Stimulated activated CD8-positive, alpha-beta memory T cell treated with anti-CD3 and anti-CD28 coated beads, Interleukin-15, amount 100 ng/mL, for 4 hours (primary cell): ENCODE data around the gene CCSER2.
"Not testable (repeated sequence)": the region's sequence is repeated elsewhere in the genome, so short reads cannot be mapped to it uniquely, and the experiment has no call there.

Experiments used
- DNase-seq, 2 donors: peaks; one replicate each; pipeline ENCODE4 v3.0.0-alpha.2; 2020; ENCODE audit warnings: low read depth in 2 of 2

The CCSER2 gene

GRCh38 chr10:84328418-84329195, at the start of gene CCSER2:
CCSER2 (plus strand) TSS chr10:84328589; CDS start chr10:84371053, 42,464 bp downstream.
- DNase-seq = peak; percentile 84 to 87

GRCh38 chr10:84279876-84280475, 48.4 kb upstream of the CCSER2 start:
- DNase-seq = not testable (repeated sequence)

- no peak for DNase-seq
These were observed 41.7 kb upstream of the CCSER2 start for GRCh38 chr10:84286695-84287094.

GRCh38 chr10:84288151-84288550, 40.2 kb upstream of the CCSER2 start:
- no peak for DNase-seq

- DNase-seq = no peak
These were observed 38.7 kb upstream of the CCSER2 start for GRCh38 chr10:84289521-84290200.

- no peak for DNase-seq
These were observed 38.2 kb upstream of the CCSER2 start for GRCh38 chr10:84290235-84290634.

GRCh38 chr10:84291384-84291783, 37.0 kb upstream of the CCSER2 start:
- DNase-seq = no peak

GRCh38 chr10:84292502-84292901, 35.9 kb upstream of the CCSER2 start:
- DNase-seq = no peak

GRCh38 chr10:84293171-84293570, 35.2 kb upstream of the CCSER2 start:
- DNase-seq = no peak

- DNase-seq = no peak
These were observed 34.8 kb upstream of the CCSER2 start for GRCh38 chr10:84293574-84294016.

- no peak for DNase-seq
These were observed 33.5 kb upstream of the CCSER2 start for GRCh38 chr10:84294766-84295447.

GRCh38 chr10:84296091-84296981, 32.1 kb upstream of the CCSER2 start:
- no peak for DNase-seq

GRCh38 chr10:84298057-84298456, 30.3 kb upstream of the CCSER2 start:
- DNase-seq = no peak

- no peak for DNase-seq
These were observed 26.2 kb upstream of the CCSER2 start for GRCh38 chr10:84302223-84302622.

GRCh38 chr10:84306751-84307384, 21.5 kb upstream of the CCSER2 start:
- no peak for DNase-seq

- DNase-seq = no peak
These were observed 20.4 kb upstream of the CCSER2 start for GRCh38 chr10:84308021-84308420.

GRCh38 chr10:84308481-84309304, 19.7 kb upstream of the CCSER2 start:
- no peak for DNase-seq

GRCh38 chr10:84310470-84310869, 17.9 kb upstream of the CCSER2 start:
- DNase-seq = no peak

- DNase-seq = no peak
These were observed 16.8 kb upstream of the CCSER2 start for GRCh38 chr10:84311576-84311975.

GRCh38 chr10:84312816-84313215, 15.6 kb upstream of the CCSER2 start:
- DNase-seq = no peak
